Fibroblast of mammary gland (primary cell): ENCODE measurements around the gene PSMD8.

ENCODE experiments used
- DNase-seq: peaks from one replicate; pipeline ENCODE4 v3.0.0-alpha.2; 2010; ENCODE audit warnings: low read depth
- H3K4me3 ChIP-seq: 2 replicates; pipeline ENCODE4 v1.5.1; 2011; ENCODE audit warnings: low read depth, mild to moderate bottlenecking, low read length, moderate library complexity; ENCODE audit not compliant: control insufficient read depth
- TF ChIP-seq, protein P1 (sequence below): conservative IDR thresholded peaks from 2 replicates; pipeline ENCODE4 v1.5.1; 2011; ENCODE audit warnings: low read depth, low read length, inconsistent platforms; ENCODE audit not compliant: control insufficient read depth, insufficient read depth

The PSMD8 gene

DNA sequence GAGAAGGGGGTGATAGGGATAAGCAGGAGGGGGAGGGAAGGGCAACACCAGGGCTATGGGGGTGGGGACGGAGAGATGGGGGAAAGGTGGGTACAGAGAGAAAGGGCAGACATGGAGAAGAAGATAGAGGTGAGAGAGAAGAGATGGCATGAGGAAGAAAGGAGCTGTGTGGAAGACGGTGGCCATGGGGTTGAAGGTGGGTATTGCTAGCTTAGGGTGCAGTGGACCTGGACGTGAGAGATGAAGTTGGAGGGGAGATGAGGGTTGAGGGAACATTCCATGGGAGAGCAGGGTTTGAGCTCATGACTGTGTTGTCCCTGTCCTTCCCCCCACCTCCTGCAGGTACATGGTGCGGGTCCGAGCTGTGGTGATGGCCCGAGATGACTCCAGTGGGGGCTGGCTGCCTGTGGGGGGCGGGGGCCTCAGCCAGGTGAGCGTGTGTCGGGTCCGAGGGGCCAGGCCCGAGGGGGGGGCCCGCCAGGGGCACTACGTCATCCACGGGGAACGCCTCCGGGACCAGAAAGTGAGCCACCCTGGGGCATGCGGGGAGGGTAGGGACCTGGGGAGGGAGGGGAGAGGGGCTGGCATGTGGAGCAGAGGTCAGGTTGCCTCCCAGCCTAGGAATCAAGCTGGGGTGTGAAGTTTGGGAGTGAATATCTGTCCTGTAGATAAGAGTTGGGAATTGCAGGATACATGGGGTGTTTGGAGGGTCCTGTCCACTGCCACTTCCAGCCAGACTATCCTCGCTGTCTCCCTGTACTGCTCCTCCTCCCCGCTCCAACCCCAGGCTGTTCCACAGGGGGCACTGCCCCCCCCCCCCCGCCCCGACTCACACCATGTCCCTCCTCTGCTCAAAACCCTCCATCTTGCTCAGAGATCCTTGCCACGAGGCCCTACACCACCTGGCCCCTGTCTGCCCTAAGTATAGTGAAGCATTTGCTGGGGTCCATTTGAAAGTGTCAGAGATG lies 15.9 kb downstream of the PSMD8 start:
- peak overlapping the region; percentile 85 for H3K4me3 ChIP-seq
- no peak for DNase-seq
- TF ChIP-seq, protein P1, sequence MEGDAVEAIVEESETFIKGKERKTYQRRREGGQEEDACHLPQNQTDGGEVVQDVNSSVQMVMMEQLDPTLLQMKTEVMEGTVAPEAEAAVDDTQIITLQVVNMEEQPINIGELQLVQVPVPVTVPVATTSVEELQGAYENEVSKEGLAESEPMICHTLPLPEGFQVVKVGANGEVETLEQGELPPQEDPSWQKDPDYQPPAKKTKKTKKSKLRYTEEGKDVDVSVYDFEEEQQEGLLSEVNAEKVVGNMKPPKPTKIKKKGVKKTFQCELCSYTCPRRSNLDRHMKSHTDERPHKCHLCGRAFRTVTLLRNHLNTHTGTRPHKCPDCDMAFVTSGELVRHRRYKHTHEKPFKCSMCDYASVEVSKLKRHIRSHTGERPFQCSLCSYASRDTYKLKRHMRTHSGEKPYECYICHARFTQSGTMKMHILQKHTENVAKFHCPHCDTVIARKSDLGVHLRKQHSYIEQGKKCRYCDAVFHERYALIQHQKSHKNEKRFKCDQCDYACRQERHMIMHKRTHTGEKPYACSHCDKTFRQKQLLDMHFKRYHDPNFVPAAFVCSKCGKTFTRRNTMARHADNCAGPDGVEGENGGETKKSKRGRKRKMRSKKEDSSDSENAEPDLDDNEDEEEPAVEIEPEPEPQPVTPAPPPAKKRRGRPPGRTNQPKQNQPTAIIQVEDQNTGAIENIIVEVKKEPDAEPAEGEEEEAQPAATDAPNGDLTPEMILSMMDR: no peak

DNA sequence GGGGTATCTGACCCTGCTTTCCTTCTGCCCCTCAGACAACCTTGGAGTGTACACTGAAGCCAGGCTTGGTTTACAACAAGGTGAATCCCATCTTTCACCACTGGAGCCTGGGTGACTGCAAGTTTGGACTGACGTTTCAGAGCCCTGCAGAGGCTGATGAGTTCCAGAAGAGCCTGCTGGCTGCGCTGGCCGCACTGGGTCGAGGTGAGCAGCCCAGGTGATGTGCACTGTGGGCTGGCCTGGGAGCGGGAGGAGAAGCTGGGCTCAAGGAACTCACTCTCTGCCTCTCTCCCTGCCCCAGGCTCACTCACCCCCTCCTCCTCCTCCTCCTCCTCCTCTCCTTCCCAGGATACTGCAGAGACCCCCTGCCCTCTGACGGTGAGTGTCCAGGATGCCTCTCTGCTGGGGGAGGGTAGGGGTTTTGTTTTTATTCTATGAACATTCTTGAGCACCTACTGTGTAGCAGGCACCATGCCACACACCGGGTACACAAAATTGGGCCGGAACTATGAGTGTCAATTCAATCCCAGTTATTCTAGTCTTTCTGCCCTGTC lies 17.6 kb downstream of the PSMD8 start:
- no peak for DNase-seq
- TF ChIP-seq, protein P1: no peak
- H3K4me3 ChIP-seq: no peak overlapping the region

DNA sequence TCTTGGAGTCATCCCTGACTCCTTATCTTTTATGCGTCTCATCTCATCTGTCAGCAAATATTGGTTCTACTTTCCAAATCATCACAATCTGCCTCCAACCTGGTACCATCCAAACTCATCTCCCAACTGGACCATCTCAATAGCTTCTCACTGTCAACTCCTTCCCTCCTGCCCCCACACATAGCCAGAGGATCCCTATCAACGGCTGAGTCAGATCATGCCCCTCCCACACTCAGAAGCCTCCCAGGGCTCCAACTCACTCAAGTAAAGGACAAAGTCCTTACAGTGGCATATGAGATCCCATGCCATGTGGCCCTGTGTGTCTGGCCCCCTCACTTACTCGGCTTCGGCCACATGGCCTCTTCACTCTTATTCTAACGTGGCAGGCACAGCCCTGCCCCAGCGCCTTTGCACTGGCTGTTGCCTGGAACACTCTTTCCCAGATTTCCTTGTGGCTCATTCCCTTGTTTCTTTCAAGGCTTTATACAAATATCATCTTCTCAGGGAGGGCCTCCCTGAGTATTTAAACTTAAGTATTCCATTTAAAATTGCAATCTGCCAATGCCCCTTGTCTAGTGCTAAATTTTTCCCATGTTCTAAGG lies 18.4 kb downstream of the PSMD8 start:
- DNase-seq: peak; percentile 61
- TF ChIP-seq, protein P1: no peak
- no peak overlapping the region for H3K4me3 ChIP-seq

DNA sequence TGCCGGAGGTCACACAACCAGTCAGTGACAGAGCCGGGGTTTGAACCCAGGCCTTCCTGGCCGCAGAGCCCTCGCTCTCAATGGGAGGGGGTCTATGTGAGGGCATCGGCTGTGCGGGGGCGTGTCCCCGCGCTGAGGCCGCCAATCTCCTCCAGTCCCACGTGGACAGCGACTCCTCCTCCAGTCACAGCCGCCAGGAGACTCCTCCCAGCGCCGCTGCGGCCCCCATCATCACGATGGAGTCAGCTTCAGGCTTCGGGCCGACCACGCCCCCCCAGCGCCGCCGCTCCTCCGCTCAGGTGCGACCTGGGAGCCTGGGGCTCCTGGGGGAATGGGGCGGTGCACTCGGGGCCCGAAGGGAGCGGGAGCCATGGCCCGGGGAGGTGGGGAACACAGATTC lies 20.1 kb downstream of the PSMD8 start:
- TF ChIP-seq, protein P1: no peak
- no peak overlapping the region for H3K4me3 ChIP-seq
- peak; percentile 48 for DNase-seq

DNA sequence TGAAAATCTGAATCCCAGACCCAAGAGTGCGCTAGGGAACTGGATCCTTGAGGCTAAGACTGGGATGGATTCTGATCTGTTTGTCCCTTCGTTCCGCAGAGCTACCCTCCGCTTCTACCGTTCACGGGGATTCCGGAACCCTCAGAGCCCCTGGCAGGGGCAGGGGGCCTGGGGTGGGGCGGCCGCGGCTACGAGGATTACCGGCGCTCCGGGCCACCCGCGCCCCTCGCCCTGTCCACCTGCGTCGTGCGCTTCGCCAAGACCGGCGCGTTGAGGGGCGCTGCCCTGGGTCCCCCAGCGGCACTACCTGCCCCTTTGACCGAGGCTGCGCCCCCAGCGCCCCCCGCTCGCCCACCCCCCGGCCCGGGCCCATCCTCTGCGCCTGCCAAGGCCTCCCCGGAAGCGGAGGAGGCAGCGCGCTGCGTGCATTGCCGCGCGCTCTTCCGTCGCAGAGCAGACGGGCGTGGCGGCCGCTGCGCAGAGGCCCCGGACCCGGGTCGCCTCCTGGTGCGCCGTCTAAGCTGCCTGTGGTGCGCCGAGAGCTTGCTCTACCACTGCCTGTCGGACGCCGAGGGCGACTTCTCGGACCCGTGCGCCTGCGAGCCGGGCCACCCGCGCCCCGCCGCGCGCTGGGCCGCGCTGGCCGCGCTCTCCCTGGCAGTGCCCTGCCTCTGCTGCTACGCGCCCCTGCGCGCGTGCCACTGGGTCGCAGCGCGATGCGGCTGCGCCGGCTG lies 21.2 kb downstream of the PSMD8 start:
- TF ChIP-seq, protein P1: no peak
- H3K4me3 ChIP-seq: no peak overlapping the region
- no peak for DNase-seq

DNA sequence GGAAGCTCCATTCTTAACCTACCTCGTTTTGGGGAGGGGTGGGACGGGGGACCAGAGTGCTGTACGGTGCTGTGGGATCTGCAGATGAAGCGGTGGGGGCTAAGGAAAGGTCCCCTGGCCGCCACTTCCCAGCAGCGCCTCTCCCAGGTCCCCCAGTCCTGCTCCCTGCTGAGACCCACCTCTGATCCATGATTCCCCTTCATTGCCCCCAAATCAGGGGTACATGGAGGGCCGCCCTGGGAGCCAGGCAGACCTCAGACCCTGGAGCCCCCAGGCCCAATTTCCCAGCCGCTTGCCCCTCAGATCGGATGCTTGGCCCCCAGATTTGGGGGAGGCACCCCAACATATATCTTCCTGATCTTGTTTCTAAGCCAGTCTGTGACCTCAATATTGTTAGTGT lies 24.7 kb downstream of the PSMD8 start:
- no peak overlapping the region for H3K4me3 ChIP-seq
- TF ChIP-seq, protein P1: no peak
- no peak for DNase-seq
